Mesenchymal stem cell (in vitro differentiated cells and primary cell): ENCODE results near the gene MYH13.

Source experiments
- DNase-seq: peaks from one replicate; pipeline ENCODE4 v3.0.0-alpha.2; 2013
- H2AFZ ChIP-seq: one replicate; pipeline ENCODE4 v1.6.1; 2013; ENCODE audit warnings: low read depth, mild to moderate bottlenecking, control low read depth, inconsistent platforms, low read length, moderate library complexity
- H2AK5ac ChIP-seq: 2 replicates; pipeline ENCODE4 v1.6.1; 2013; ENCODE audit warnings: low read length, moderate library complexity, mild to moderate bottlenecking, inconsistent platforms; ENCODE audit not compliant: severe bottlenecking
- H2BK120ac ChIP-seq: one replicate; pipeline ENCODE4 v1.6.1; 2013; ENCODE audit warnings: low read depth, mild to moderate bottlenecking, inconsistent platforms, low read length, moderate library complexity
- H2BK12ac ChIP-seq, 2 experiments: one replicate each; pipeline ENCODE4 v1.6.1; 2013; ENCODE audit warnings: inconsistent platforms in 2 of 2, low read length in 2 of 2, mild to moderate bottlenecking in 2 of 2, moderate library complexity in 2 of 2, control low read depth in 1 of 2
- H2BK15ac ChIP-seq: one replicate; pipeline ENCODE4 v1.6.1; 2013; ENCODE audit warnings: mild to moderate bottlenecking, low read depth, inconsistent platforms; ENCODE audit not compliant: poor library complexity, severe bottlenecking
- H2BK5ac ChIP-seq: 2 replicates; pipeline ENCODE4 v1.6.1; 2013; ENCODE audit warnings: low read depth, mild to moderate bottlenecking, low read length, control low read depth, inconsistent platforms; ENCODE audit not compliant: poor library complexity, severe bottlenecking
- H3K14ac ChIP-seq, 2 experiments: one replicate each; pipeline ENCODE4 v1.6.1; 2013; ENCODE audit warnings: inconsistent platforms in 2 of 2, low read length in 2 of 2, control low read depth in 1 of 2, mild to moderate bottlenecking in 1 of 2, moderate library complexity in 1 of 2
- H3K18ac ChIP-seq, 2 experiments: one replicate each; pipeline ENCODE4 v1.6.1; 2013; ENCODE audit warnings: inconsistent platforms in 2 of 2, low read length in 2 of 2, control low read depth in 1 of 2, low read depth in 1 of 2, mild to moderate bottlenecking in 1 of 2
- H3K23ac ChIP-seq, 2 experiments: one replicate each; pipeline ENCODE4 v1.6.1; 2013; ENCODE audit warnings: inconsistent platforms in 2 of 2, low read length in 2 of 2, mild to moderate bottlenecking in 2 of 2, moderate library complexity in 2 of 2, control low read depth in 1 of 2
- H3K27ac ChIP-seq: 2 replicates; pipeline ENCODE4 v1.5.1; 2013; ENCODE audit warnings: mild to moderate bottlenecking, moderate library complexity, low read length, control low read depth, inconsistent platforms; ENCODE audit not compliant: poor library complexity, severe bottlenecking
- H3K27me3 ChIP-seq, 2 experiments: 2 replicates each; pipeline versions ENCODE4 v1.6.1 to v1.7.0; 2013; ENCODE audit warnings: low read length in 2 of 2, mild to moderate bottlenecking in 2 of 2, moderate library complexity in 2 of 2, control low read depth in 1 of 2, inconsistent platforms in 1 of 2; ENCODE audit not compliant: control insufficient read depth in 1 of 2, insufficient read depth in 1 of 2
- H3K36me3 ChIP-seq, 2 experiments: 2 replicates each; pipeline versions ENCODE4 v1.6.1 to v1.7.0; 2013; ENCODE audit warnings: low read length in 2 of 2, control low read depth in 1 of 2, inconsistent platforms in 1 of 2, low read depth in 1 of 2, mild to moderate bottlenecking in 1 of 2; ENCODE audit not compliant: insufficient read depth in 2 of 2, control insufficient read depth in 1 of 2
- H3K4ac ChIP-seq, 2 experiments: one replicate each; pipeline ENCODE4 v1.6.1; 2013; ENCODE audit warnings: inconsistent platforms in 2 of 2, low read length in 2 of 2, mild to moderate bottlenecking in 2 of 2, moderate library complexity in 2 of 2, control low read depth in 1 of 2, low read depth in 1 of 2
- H3K4me1 ChIP-seq: 2 replicates; pipeline ENCODE4 v1.6.1; 2013; ENCODE audit warnings: low read depth, low read length, control low read depth; ENCODE audit not compliant: control insufficient read depth, insufficient read depth
- H3K4me2 ChIP-seq: 2 replicates; pipeline ENCODE4 v1.6.1; 2013; ENCODE audit warnings: low read length, mild to moderate bottlenecking, inconsistent platforms; ENCODE audit not compliant: poor library complexity, severe bottlenecking
- H3K4me3 ChIP-seq, 2 experiments: 2 replicates each; pipeline versions ENCODE4 v1.5.1 to v1.7.0; 2013; ENCODE audit warnings: low read length in 2 of 2, mild to moderate bottlenecking in 2 of 2, control low read depth in 1 of 2, low read depth in 1 of 2; ENCODE audit not compliant: insufficient read depth in 1 of 2
- H3K79me1 ChIP-seq: replicated peaks from 2 replicates; pipeline ENCODE4 v1.6.1; 2013; ENCODE audit warnings: mild to moderate bottlenecking, control low read depth, low read length, inconsistent platforms; ENCODE audit not compliant: poor library complexity, severe bottlenecking
- H3K9ac ChIP-seq: 2 replicates; pipeline ENCODE4 v1.7.0; 2013; ENCODE audit warnings: mild to moderate bottlenecking, low read length, moderate library complexity
- H3K9me3 ChIP-seq: 2 replicates; pipeline ENCODE4 v1.7.0; 2013; ENCODE audit warnings: mild to moderate bottlenecking, low read length; ENCODE audit not compliant: control insufficient read depth
- H4K8ac ChIP-seq: one replicate; pipeline ENCODE4 v1.6.1; 2013; ENCODE audit warnings: inconsistent platforms, mild to moderate bottlenecking, low read length, moderate library complexity
- H4K91ac ChIP-seq: one replicate; pipeline ENCODE4 v1.6.1; 2013; ENCODE audit warnings: mild to moderate bottlenecking, low read length, inconsistent platforms
- WGBS: methylation state at CpG from one replicate; pipeline ENCODE4 v1.1.7; 2013; ENCODE audit warnings: mixed read lengths; 5-methylcytosine and 5-hydroxymethylcytosine counted together

The MYH13 gene

DNA sequence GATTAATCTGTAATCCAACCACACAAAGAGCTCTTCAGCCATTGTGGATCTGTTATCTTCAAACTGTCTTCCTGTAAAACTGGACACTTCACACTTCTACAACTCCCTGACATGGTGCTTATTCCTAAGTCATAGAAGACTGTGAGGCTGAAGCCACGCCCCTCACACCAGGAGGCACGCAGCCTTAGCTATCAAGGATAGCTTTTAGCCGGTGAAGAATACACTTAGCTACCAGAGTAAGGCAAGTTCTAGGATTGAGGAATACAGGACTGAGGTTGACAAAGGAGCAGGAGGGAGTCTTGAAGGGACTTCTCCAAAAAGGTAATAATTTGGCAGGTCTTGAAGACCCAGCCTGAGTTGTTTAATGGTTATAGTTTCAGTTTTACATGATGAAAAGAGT is 94.6 kb downstream of the MYH13 start:
- Histone ChIP-seq H3K9me3 (no peaks in the 10 kb centered on the region), H2AK5ac (no peak overlapping the region), H4K8ac (no peak overlapping the region), H3K27ac (no peak overlapping the region), H3K4ac (no peak overlapping the region), H3K4me3 (peak overlapping the region in 1 of 2 experiments; percentile 33), H3K36me3 (no peaks in the 10 kb centered on the region), H3K9ac (peak overlapping the region; percentile 23), H2BK120ac (no peak overlapping the region), H2BK12ac (no peak overlapping the region), H2BK15ac (no peak overlapping the region), H3K79me1 (no peaks in the 10 kb centered on the region), H3K14ac (no peak overlapping the region), H3K23ac (no peak overlapping the region), H4K91ac (no peak overlapping the region), H2BK5ac (no peak overlapping the region), H3K18ac (no peak overlapping the region), H3K27me3 (peaks cover 0 to 14% of the 10 kb centered on the region in 2 experiments), H3K4me2 (no peak overlapping the region), H2AFZ (no peak overlapping the region), H3K4me1 (no peaks in the 10 kb centered on the region)
- DNase-seq: no peak
- 34% methylated on average over 3 of the region's 3 CpGs for WGBS

DNA sequence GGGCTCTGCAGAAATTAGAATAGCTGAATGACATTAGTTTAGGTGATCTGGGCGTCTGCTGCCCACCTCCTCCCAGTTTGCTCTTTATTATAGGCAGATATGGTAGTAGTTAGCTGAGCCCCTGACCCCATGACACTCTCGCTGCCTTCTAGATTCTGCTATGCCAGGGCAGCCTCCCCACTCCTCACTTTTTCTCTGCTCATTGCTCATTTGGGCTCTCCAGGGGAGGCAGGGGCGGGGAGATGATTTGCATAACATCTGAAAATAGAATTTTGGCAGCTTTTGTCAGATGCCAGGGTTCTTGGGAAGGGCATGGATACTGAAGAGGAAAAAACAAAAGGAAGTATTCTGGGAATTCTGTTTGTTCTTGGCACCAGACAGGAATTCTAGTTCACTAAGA is 96.4 kb downstream of the MYH13 start:
- Histone ChIP-seq H3K79me1 (no peaks in the 10 kb centered on the region), H3K18ac (no peak overlapping the region), H3K27ac (no peak overlapping the region), H2BK12ac (no peak overlapping the region), H2BK120ac (no peak overlapping the region), H3K9me3 (no peaks in the 10 kb centered on the region), H3K4ac (no peak overlapping the region), H2AFZ (peak overlapping the region; percentile 14), H4K91ac (no peak overlapping the region), H3K27me3 (peaks cover 0 to 14% of the 10 kb centered on the region in 2 experiments), H3K4me1 (no peaks in the 10 kb centered on the region), H4K8ac (no peak overlapping the region), H3K9ac (no peak overlapping the region), H3K23ac (no peak overlapping the region), H2BK15ac (no peak overlapping the region), H3K14ac (no peak overlapping the region), H2AK5ac (no peak overlapping the region), H3K4me2 (no peak overlapping the region), H2BK5ac (no peak overlapping the region), H3K4me3 (no peak overlapping the region), H3K36me3 (no peaks in the 10 kb centered on the region)
- WGBS: 44% methylated on average over 2 of the region's 3 CpGs
- DNase-seq: no peak

DNA sequence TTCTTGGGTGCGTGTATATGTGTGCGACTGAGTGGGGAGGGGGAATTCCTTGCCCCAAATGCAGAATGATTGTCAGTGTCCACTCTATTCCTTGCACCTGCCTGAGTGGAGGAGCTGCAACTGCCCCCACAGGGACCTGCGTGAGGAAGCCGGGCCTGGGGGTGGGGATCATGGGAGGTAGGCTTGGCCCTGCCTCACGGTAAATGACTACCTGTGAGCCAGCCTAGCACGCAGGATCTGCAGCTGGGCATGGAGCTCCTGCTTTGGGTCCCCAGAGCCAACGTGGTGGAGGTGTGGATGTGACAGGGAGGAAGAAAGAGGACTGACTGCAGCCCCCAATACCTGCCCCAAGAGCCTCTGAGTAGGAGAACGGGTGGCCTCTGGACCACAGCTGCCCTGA is 97.4 kb downstream of the MYH13 start:
- Histone ChIP-seq H3K9me3 (no peaks in the 10 kb centered on the region), H3K9ac (no peak overlapping the region), H2BK15ac (no peak overlapping the region), H3K4me3 (no peak overlapping the region), H4K8ac (no peak overlapping the region), H3K4me2 (no peak overlapping the region), H3K27me3 (peaks cover 0 to 14% of the 10 kb centered on the region in 2 experiments), H2BK120ac (no peak overlapping the region), H3K36me3 (no peaks in the 10 kb centered on the region), H4K91ac (no peak overlapping the region), H3K23ac (no peak overlapping the region), H3K4me1 (no peaks in the 10 kb centered on the region), H2AFZ (no peak overlapping the region), H2BK5ac (no peak overlapping the region), H2BK12ac (no peak overlapping the region), H3K14ac (no peak overlapping the region), H3K4ac (no peak overlapping the region), H3K18ac (no peak overlapping the region), H3K27ac (no peak overlapping the region), H2AK5ac (no peak overlapping the region), H3K79me1 (no peaks in the 10 kb centered on the region)
- DNase-seq: no peak
- WGBS: 86% methylated on average over 8 of the region's 8 CpGs

DNA sequence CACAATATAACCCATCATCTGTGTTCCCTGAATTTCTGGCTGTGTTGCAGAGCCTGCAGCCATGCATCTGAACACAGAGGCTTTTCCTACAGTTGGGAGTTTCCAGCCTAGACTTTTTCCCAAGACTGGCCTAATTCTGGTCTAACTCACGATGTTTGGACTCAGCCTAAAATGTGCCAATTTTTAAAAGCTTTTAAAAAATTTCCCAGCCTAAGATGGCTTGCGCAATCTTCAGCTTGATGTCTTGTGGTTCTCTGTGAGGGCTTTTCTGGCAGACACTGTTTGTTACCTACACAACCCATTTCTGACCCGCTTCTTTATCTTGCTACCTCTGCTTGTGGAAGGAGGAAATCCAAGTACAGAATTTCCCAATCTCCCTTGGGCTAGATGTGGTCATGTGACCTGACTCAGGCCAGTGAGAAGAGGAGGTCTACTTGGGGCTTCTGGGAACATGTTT is 101.7 kb downstream of the MYH13 start:
- H3K9ac ChIP-seq: peak overlapping the region; percentile 23
- H2BK5ac ChIP-seq: no peak overlapping the region
- H2BK120ac ChIP-seq: no peak overlapping the region
- no peak overlapping the region for H3K23ac ChIP-seq
- no peak overlapping the region for H4K91ac ChIP-seq
- no peak overlapping the region for H3K4ac ChIP-seq
- no peak overlapping the region for H2BK12ac ChIP-seq
- no peak overlapping the region for H3K14ac ChIP-seq
- H2AK5ac ChIP-seq: no peak overlapping the region
- no peaks in the 10 kb centered on the region for H3K79me1 ChIP-seq
- no peaks in the 10 kb centered on the region for H3K4me1 ChIP-seq
- no peaks in the 10 kb centered on the region for H3K36me3 ChIP-seq
- no peak for DNase-seq
- peaks cover 0 to 8% of the 10 kb centered on the region in 2 experiments for H3K27me3 ChIP-seq
- no peak overlapping the region for H3K18ac ChIP-seq
- no peak overlapping the region for H2BK15ac ChIP-seq
- H2AFZ ChIP-seq: no peak overlapping the region
- H4K8ac ChIP-seq: no peak overlapping the region
- H3K27ac ChIP-seq: no peak overlapping the region
- H3K9me3 ChIP-seq: no peaks in the 10 kb centered on the region
- no peak overlapping the region for H3K4me2 ChIP-seq
- WGBS: 86% methylated on average over 3 of the region's 3 CpGs
- H3K4me3 ChIP-seq: no peak overlapping the region
